ENCODE results near the gene CSTPP1. TPM values are rescaled to one million over a fixed set of nuclear protein-coding genes. Genes with fewer than 3 reads are reported as not detected.

CSTPP1 gene
- total and polyA plus RNA-seq, 3 donors from 2014 or later, result 39.0 to 70.0 (median 44.9) TPM

DNA sequence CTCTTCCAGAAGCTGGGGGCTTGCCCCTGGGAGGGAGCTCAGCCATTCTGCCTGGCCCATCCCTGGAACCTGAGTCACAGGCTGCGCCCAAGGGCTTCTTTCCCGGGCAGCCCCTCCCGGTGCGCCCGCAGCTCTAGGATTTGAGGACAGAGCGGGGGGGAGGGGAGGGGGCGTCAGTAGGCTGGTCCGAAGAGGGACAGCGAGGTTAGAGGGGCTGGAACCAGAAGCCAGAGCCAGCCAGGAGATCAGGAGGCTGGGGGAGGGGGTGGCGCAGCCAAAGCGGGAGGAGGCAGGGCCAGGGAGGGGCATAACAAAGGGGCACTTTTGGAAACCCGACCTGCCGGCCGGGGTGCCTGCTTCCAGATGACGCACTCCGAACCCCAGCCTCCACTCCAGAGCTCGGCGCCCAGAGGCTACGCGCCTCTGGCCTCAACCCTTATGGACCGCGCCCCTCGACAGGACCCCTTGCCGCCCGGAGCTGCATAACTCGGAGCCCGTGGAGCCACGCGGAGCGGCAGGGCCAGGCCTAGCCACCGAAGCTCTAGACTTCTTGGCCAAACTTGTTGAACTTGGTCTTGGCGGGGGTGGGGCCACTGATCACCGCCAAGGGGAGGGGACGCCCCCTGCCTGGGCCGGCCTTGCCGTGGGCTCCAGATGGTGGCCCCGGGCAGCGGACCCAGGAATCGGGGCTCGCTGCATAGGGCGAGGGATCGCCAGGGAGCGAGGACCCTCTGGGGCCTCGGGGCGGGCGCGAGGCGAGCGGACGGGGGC, 248.9 kb downstream of the CSTPP1 start:
- Histone ChIP-seq H3K4me1 (peaks cover 10% of the 10 kb centered on the region), H3K27me3 (no peaks in the 10 kb centered on the region), H3K4me3 (peak overlapping the region; percentile 67 to 70), H3K9me3 (no peaks in the 10 kb centered on the region), H3K27ac (peak overlapping the region; percentile 39 to 62), H3K36me3 (ENCODE audit: low read depth, missing control alignments) (no peaks in the 10 kb centered on the region)
- intact Hi-C loops (cut with DNase I; ENCODE audit: low total_unique reads), result loop anchor here (10.0 kb wide), 1 partner anchor 79 kb away; no protein-coding TSS in a partner anchor
- no peak for DNase-seq
- WGBS, 2 donors, result 0 to 5% methylated on average over 3 to 37 of the region's 50 CpGs
- TF ChIP-seq POLR2A (IDR thresholded peaks at IDR 0.05), result no peak

DNA sequence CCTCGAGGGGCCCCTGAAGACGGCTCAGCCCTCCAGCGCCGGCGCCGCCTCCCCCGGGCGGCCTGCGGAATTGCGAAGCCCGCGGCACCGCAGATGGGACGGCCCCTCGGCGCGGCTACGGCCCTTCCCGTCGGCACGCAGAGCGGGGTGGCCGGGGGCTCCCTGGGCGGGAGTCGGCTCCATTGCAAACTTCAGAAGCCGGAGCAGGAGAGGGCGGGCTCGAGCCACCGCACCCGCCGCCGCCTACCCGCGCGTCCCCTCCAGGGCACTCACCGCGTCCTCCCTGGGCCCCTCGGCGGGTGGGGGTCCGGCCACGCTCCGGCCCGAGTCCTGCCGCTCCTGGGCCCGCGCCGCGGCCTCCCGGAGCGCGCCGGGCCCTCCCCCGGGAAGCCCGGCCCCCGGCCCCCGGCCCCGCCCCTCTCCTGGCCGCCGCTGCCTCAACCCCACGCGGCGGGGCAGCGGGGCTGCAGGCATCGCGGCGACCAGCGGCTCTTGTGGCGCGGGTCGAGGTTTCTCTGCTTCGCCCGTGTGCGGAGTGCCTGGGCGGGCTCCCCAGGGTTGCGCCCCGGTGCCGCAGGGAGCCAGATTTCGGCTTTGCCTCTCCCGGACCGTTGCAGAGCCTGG, 249.6 kb downstream of the CSTPP1 start, which contains the start of gene PACSIN3:
Gene PACSIN3, minus strand, starts transcription at position 359 of the 624 bp plus-strand sequence. CDS start 3,707 bp downstream, outside the sequence.
- peaks cover 10% of the 10 kb centered on the region for H3K4me1 ChIP-seq

DNA sequence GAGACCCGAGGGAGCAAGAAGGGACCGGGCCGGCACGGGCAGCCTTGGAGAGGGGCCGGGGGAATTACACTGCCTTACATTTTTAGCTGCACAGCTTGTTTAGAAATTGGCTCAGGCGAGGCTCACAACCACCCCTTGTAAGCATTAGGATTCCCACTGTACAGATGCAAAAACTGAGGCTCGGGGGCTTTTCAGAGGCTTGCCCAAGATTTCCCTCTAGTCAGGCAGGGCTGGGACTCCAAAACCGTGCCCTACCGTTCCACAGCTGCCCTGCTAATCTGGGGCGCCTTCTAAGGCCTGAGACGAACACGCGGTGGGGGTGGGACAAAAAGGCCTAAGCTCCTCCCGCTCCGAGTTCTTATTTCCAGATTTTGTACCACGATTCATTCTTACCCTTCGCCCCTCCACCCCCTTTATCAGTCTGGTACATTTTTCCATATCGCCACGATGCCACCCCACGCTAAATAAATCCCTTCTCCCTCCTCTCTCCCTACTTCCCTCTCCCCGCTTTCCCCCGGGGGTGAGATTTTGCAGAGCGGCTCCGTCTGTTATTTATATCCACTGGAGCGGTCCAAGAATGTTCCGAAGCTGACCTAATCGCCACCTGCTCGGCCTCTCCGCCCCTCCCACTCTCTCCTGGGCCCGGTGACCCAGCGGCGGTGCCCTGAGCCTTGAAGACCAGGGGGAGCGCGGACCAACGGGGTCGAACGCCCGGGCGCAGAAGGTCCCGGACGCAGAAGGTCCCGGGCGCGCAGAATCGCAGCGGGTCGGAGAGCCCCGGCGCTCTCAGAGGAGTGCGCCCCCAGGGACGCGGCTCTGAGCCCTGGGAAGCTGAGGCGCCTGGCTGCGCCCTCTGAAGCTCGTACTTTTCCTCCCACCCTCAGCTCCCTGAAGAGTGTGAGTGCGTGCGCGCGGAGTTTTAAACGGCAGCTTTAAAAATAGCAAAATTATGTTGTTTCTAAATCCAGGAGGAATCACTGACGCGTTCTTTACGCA, 250.4 kb downstream of the CSTPP1 start:
- H3K9me3 ChIP-seq, result no peaks in the 10 kb centered on the region
- 1 to 2% methylated on average over 32 to 62 of the region's 63 CpGs for WGBS, 2 donors
- peaks cover 10% of the 10 kb centered on the region for H3K4me1 ChIP-seq
- no peak for TF ChIP-seq POLR2A (IDR thresholded peaks at IDR 0.05)
- TF ChIP-seq, protein P1, sequence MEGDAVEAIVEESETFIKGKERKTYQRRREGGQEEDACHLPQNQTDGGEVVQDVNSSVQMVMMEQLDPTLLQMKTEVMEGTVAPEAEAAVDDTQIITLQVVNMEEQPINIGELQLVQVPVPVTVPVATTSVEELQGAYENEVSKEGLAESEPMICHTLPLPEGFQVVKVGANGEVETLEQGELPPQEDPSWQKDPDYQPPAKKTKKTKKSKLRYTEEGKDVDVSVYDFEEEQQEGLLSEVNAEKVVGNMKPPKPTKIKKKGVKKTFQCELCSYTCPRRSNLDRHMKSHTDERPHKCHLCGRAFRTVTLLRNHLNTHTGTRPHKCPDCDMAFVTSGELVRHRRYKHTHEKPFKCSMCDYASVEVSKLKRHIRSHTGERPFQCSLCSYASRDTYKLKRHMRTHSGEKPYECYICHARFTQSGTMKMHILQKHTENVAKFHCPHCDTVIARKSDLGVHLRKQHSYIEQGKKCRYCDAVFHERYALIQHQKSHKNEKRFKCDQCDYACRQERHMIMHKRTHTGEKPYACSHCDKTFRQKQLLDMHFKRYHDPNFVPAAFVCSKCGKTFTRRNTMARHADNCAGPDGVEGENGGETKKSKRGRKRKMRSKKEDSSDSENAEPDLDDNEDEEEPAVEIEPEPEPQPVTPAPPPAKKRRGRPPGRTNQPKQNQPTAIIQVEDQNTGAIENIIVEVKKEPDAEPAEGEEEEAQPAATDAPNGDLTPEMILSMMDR (IDR thresholded peaks at IDR 0.05), result no peak
- peak overlapping the region; percentile 67 to 70 for H3K4me3 ChIP-seq
- no peaks in the 10 kb centered on the region for H3K36me3 ChIP-seq (ENCODE audit: low read depth, missing control alignments)
- intact Hi-C loops (cut with DNase I; ENCODE audit: low total_unique reads), result loop anchor here (10.0 kb wide), 1 partner anchor 78 kb away; no protein-coding TSS in a partner anchor
- no peaks in the 10 kb centered on the region for H3K27me3 ChIP-seq
- peak overlapping the region; percentile 42 to 62 for H3K27ac ChIP-seq
- DNase-seq, result peak; percentile 58

More for the DNA sequence above, 249.6 kb downstream of the CSTPP1 start, which contains the start of gene PACSIN3:
- intact Hi-C loops (cut with DNase I; ENCODE audit: low total_unique reads), result loop anchor here (10.0 kb wide), 1 partner anchor 79 kb away; no protein-coding TSS in a partner anchor
- no peak for TF ChIP-seq POLR2A (IDR thresholded peaks at IDR 0.05)
- TF ChIP-seq, protein P1 (IDR thresholded peaks at IDR 0.05), result no peak
- Histone ChIP-seq H3K27me3 (no peaks in the 10 kb centered on the region), H3K27ac (peak within 1 kb of the TSS; percentile 42 to 62), H3K4me3 (peak within 1 kb of the TSS; percentile 67 to 70), H3K9me3 (no peaks in the 10 kb centered on the region), H3K36me3 (ENCODE audit: low read depth, missing control alignments) (no peaks in the 10 kb centered on the region)
- 2% methylated on average over 37 of the region's 80 CpGs; no CpG with 5 or more reads in 1 of the 2 donors for WGBS, 2 donors
- no peak for DNase-seq

DNA sequence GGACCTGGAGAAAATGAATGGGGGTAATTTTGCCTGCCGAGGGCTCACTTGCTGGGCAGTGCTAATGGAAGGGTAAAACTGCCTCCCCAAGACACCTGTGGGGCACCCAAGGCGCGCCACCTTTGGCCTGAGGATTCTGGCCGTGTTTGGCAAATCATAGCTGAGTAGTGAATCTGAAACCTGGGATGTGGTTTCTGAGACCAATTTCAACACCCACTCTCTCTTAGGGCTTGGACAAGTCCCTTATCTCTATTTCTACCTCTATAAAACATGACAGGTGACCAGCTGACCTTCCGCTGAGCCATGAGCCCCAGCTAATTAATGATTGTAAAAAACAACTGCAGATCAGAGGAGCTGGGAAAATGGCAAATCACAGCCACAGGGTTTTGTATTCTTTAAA, 251.2 kb downstream of the CSTPP1 start:
- Histone ChIP-seq H3K27ac (peak overlapping the region; percentile 42 to 62), H3K36me3 (ENCODE audit: low read depth, missing control alignments) (no peaks in the 10 kb centered on the region), H3K9me3 (no peaks in the 10 kb centered on the region), H3K4me1 (peaks cover 10% of the 10 kb centered on the region), H3K4me3 (peak overlapping the region; percentile 67 to 70), H3K27me3 (no peaks in the 10 kb centered on the region)
- no peak for DNase-seq
- WGBS, 2 donors, result 24 to 45% methylated on average over 5 of the region's 5 CpGs
- intact Hi-C loops (cut with DNase I; ENCODE audit: low total_unique reads), result loop anchor here (10.0 kb wide), 1 partner anchor 77 kb away; no protein-coding TSS in a partner anchor
- TF ChIP-seq, protein P1 (IDR thresholded peaks at IDR 0.05), result no peak
- TF ChIP-seq POLR2A (IDR thresholded peaks at IDR 0.05), result no peak
